T-cell (primary cell): ENCODE measurements around the gene TRAPPC2. TPM values are rescaled to one million over a fixed set of nuclear protein-coding genes. Genes with fewer than 3 reads are reported as not detected.
"Not testable (repeated sequence)": the region's sequence is repeated elsewhere in the genome, so short reads cannot be mapped to it uniquely, and the experiment has no call there.

Source experiments
- ATAC-seq, 4 experiments: fragments of 200-7000 bp in 3 of 4; fragments of 150-1000 bp in 1 of 4; cut with Tn5 transposase; replicated peaks in 1 of 4; 1 replicate in 3 of 4; 2 replicates in 1 of 4; pipeline ENCODE4 v1.10.0; 2021; ENCODE audit warnings: moderate library complexity in 3 of 4, mild to moderate bottlenecking in 2 of 4, moderate number of reproducible peaks in 1 of 4
- CTCF ChIA-PET, 2 donors: fragments of 300-600 bp; sonication (Branson Sonifier 250); formaldehyde crosslinking; loops; one replicate each; lab custom pipeline; 2022; ENCODE audit warnings: antibody characterized with exemption in 2 of 2; lab: Charles Lee
- POLR2A ChIA-PET, 2 donors: fragments of 300-600 bp; sonication (Branson Sonifier 250); formaldehyde crosslinking; loops; one replicate each; lab custom pipeline; 2022; ENCODE audit warnings: antibody characterized with exemption in 2 of 2; lab: Charles Lee
- DNase-seq, 35 experiments: peaks; one replicate each; pipeline versions ENCODE4 v3.0.0 to v3.0.0-alpha.2; 2013 to 2023
- H3K27ac ChIP-seq: one replicate; pipeline ENCODE4 v1.5.1; 2013; ENCODE audit warnings: low read length
- H3K27me3 ChIP-seq, 2 experiments: replicated peaks in 1 of 2; 1 replicate in 1 of 2; 2 replicates in 1 of 2; pipeline versions ENCODE4 v1.6.1 to v1.7.0; 2013; ENCODE audit warnings: low read length in 1 of 2, mixed read lengths in 1 of 2; ENCODE audit not compliant: control insufficient read depth in 2 of 2, insufficient read depth in 2 of 2; ENCODE audit errors: extremely low read depth in 1 of 2
- H3K36me3 ChIP-seq, 2 donors: 1 replicate in 1 of 2; 2 replicates in 1 of 2; pipeline versions ENCODE4 v1.6.1 to v1.7.0; 2013; ENCODE audit warnings: low read length in 1 of 2; ENCODE audit not compliant: control insufficient read depth in 2 of 2, insufficient read depth in 1 of 2; ENCODE audit errors: extremely low read depth in 1 of 2
- H3K4me1 ChIP-seq, 2 experiments: 1 replicate in 1 of 2; 2 replicates in 1 of 2; pipeline versions ENCODE4 v1.6.1 to v1.7.0; 2013; ENCODE audit warnings: low read length in 2 of 2, mixed read lengths in 1 of 2; ENCODE audit not compliant: insufficient read depth in 2 of 2, control insufficient read depth in 1 of 2; ENCODE audit errors: extremely low read depth in 1 of 2
- H3K4me3 ChIP-seq, 2 donors: 1 replicate in 1 of 2; 2 replicates in 1 of 2; pipeline versions ENCODE4 v1.5.1 to v1.7.0; 2013; ENCODE audit warnings: mild to moderate bottlenecking in 2 of 2, low read length in 1 of 2, moderate library complexity in 1 of 2; ENCODE audit not compliant: control insufficient read depth in 1 of 2; ENCODE audit errors: extremely low read depth in 1 of 2
- H3K9me3 ChIP-seq: 2 replicates; pipeline ENCODE4 v1.7.0; 2013
- H3K27ac Mint-ChIP-seq, 2 donors: one replicate each; pipeline ENCODE4 v1.8.0; 2020 to 2021; ENCODE audit warnings: mild to moderate bottlenecking in 2 of 2, mixed read lengths in 2 of 2
- H3K27me3 Mint-ChIP-seq, 2 donors: one replicate each; pipeline ENCODE4 v1.8.0; 2021 to 2022; ENCODE audit warnings: mixed read lengths in 2 of 2
- H3K36me3 Mint-ChIP-seq: one replicate; pipeline ENCODE4 v1.8.0; 2021; ENCODE audit warnings: mixed read lengths
- H3K4me1 Mint-ChIP-seq, 3 donors: one replicate each; pipeline ENCODE4 v1.8.0; 2020 to 2022; ENCODE audit warnings: mixed read lengths in 3 of 3, mild to moderate bottlenecking in 1 of 3
- H3K4me3 Mint-ChIP-seq, 3 donors: one replicate each; pipeline ENCODE4 v1.8.0; 2020 to 2022; ENCODE audit warnings: mild to moderate bottlenecking in 3 of 3, mixed read lengths in 3 of 3, moderate library complexity in 3 of 3
- H3K9me3 Mint-ChIP-seq, 3 donors: one replicate each; pipeline ENCODE4 v1.8.0; 2020 to 2022; ENCODE audit warnings: mixed read lengths in 3 of 3
- WGBS: methylation state at CpG from one replicate; pipeline ENCODE4 v1.1.5; 2013; ENCODE audit warnings: missing lambda C conversion rate; ENCODE audit not compliant: insufficient coverage; 5-methylcytosine and 5-hydroxymethylcytosine counted together
- total RNA-seq, 35 experiments: library from RNA in 6 of 35; stranded (reverse) in 6 of 35; fragments of 120-200 nt in 1 of 35; gene quantifications; one replicate each; pipeline versions ENCODE4 v1.2.1 to v1.2.4 and lab custom pipeline; 2013 to 2026

Gene TRAPPC2
- total RNA-seq, 5 donors from 2014 or later (not counting 1 experiment from before 2014, with no cell fraction given), result 24.8 to 32.9 (median 29.7) TPM

DNA sequence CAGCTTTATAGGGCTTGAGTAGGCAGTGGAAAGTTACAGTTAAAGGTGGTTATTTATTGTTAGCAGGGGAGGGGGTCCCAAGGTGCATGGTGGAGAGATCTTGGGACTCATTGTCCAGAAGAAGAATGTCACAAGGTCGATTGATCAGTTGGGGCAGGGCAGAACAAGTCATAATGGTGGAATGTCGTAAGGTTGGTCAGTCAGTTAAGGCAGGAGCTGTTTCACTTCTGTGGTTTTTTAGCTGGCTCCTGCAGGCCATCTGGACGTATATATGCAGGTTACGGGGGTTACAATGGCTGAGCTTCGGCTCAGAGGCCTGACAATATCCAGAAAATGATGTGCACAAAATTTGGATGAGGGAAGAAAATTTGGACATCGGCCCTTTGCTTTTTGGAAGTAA, 7.3 kb upstream of the TRAPPC2 start:
- POLR2A ChIA-PET, result interaction anchor here (0.5 to 0.7 kb wide), 3 partner anchors 9 to 1982 kb away, joined by 3 to 4 read pairs (median 4); no protein-coding TSS in a partner anchor
- Mint-ChIP-seq H3K4me1 (peaks cover 24 to 46% (median 33%) of the 10 kb centered on the region in 3 donors), H3K36me3 (peaks cover 14% of the 10 kb centered on the region), H3K9me3 (no peaks in the 10 kb centered on the region), H3K4me3 (peak overlapping the region in 1 of 3 donors; percentile 13), H3K27ac (peak overlapping the region; percentile 11 to 89), H3K27me3 (peaks cover 0 to 7% of the 10 kb centered on the region in 2 donors)
- WGBS, result no CpG with 5 or more reads among the region's 6 CpGs
- no peaks in the 10 kb centered on the region for H3K9me3 ChIP-seq
- H3K36me3 ChIP-seq, result peaks cover 0 to 30% of the 10 kb centered on the region in 2 donors
- no peaks in the 10 kb centered on the region for H3K27me3 ChIP-seq
- no peak for ATAC-seq
- peak overlapping the region; percentile 79 for H3K27ac ChIP-seq
- peaks cover 0 to 8% of the 10 kb centered on the region in 2 experiments for H3K4me1 ChIP-seq
- CTCF ChIA-PET, result no interaction called here
- no peak overlapping the region for H3K4me3 ChIP-seq
- no peak for DNase-seq

DNA sequence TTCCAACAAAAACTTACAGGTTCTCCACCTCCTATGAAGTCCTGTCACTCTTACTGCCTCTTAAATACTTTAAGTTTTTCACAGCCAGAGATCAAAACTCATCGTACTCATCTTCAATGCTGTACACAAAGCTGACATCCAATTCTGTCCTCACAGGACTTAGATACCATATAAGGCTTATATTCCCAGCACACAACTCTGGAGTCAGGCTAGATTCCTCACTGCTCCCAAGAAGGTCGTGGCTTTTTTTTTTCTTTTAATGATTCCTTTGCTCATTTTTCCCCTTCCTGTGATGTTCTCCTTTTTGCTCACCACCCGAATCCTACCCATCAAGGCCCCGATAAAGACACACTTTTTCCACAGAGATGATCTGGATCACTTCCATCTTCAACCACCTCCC, 914 bp downstream of the TRAPPC2 start:
- Mint-ChIP-seq H3K9me3 (no peaks in the 10 kb centered on the region), H3K36me3 (peaks cover 32% of the 10 kb centered on the region), H3K27me3 (peaks cover 0 to 7% of the 10 kb centered on the region in 2 donors), H3K4me1 (peaks cover 47 to 75% (median 74%) of the 10 kb centered on the region in 3 donors), H3K4me3 (peak overlapping the region; percentile 83 to 94 (median 89)), H3K27ac (peak overlapping the region; percentile 91 to 98)
- H3K4me1 ChIP-seq, result peaks cover 12 to 15% of the 10 kb centered on the region in 2 experiments
- CTCF ChIA-PET, result interaction anchor here (0.6 to 1.9 kb wide), 4 partner anchors 8 to 64 kb away, joined by 3 to 9 read pairs (median 4); no protein-coding TSS in a partner anchor
- H3K27me3 ChIP-seq, result no peaks in the 10 kb centered on the region
- peaks cover 0 to 8% of the 10 kb centered on the region in 2 donors for H3K36me3 ChIP-seq
- H3K27ac ChIP-seq, result peak overlapping the region; percentile 98
- no peak for DNase-seq
- POLR2A ChIA-PET, result interaction anchor here in 1 of 2 donors (2.0 to 3.0 kb wide), 2 partner anchors 9 to 18 kb away, joined by 8 to 14 read pairs; no protein-coding TSS in a partner anchor
- H3K9me3 ChIP-seq, result no peaks in the 10 kb centered on the region
- WGBS, result 67% methylated on average over 1 of the region's 4 CpGs
- ATAC-seq, result no peak
- H3K4me3 ChIP-seq, result peak overlapping the region in 1 of 2 donors; percentile 92

DNA sequence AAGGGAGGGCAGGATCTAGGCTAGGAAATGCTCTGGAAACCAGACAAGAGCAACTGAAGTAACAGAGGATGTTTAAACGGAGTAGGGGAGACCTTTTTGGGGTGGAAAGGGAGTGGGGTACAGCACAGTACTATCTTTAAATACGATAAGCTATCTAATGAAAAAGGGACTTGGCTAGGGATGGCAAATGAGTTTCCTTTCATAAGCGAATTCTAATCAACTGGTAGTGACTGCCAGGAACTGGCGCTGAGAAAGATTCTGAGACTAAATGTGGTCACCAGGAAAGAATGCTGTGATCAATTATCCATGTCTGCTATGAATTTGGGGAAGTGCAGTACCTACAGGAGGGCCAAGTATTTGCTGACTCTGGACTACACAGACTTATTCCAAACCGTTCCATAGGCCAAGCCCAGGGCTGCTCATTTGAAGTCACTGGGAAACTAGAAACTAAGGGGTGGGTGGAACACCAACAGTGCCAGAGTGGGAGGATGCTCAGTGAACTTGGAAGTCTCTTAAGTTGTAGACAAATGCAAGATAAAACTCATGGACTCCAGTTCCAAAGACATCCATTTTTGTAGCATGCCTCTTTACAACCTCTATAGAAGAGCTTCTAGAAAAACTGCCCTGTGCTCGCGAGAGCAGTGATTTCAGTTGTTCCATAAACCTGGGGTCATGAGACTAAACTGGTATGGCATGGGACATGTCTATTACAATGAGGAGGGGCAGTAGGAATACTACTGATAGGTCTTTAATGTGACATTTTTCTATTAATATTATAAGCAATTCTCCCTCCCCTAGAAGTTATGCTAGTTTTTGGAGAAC, 2.0 kb downstream of the TRAPPC2 start:
- ChIA-PET POLR2A (interaction anchor here in 1 of 2 donors (1.0 kb wide), 1 partner anchor 17 kb away, joined by 6 read pairs; no protein-coding TSS in a partner anchor), CTCF (no interaction called here)
- no peak overlapping the region for H3K4me3 ChIP-seq
- ATAC-seq, result no peak
- H3K4me3 Mint-ChIP-seq, result peak overlapping the region in 2 of 3 donors; percentile 20 to 57
- H3K27ac ChIP-seq, result no peak overlapping the region
- WGBS, result 100% methylated on average over 2 of the region's 7 CpGs
- peaks cover 40% of the 10 kb centered on the region for H3K36me3 Mint-ChIP-seq
- H3K27me3 ChIP-seq, result no peaks in the 10 kb centered on the region
- peak overlapping the region; percentile 70 to 91 for H3K27ac Mint-ChIP-seq
- H3K4me1 ChIP-seq, result peaks cover 12% of the 10 kb centered on the region in 2 experiments
- H3K9me3 Mint-ChIP-seq, result no peaks in the 10 kb centered on the region
- H3K4me1 Mint-ChIP-seq, result peaks cover 51 to 84% (median 80%) of the 10 kb centered on the region in 3 donors
- H3K36me3 ChIP-seq, result peaks cover 0 to 8% of the 10 kb centered on the region in 2 donors
- peaks cover 0 to 7% of the 10 kb centered on the region in 2 donors for H3K27me3 Mint-ChIP-seq
- H3K9me3 ChIP-seq, result no peaks in the 10 kb centered on the region
- DNase-seq, result no peak

DNA sequence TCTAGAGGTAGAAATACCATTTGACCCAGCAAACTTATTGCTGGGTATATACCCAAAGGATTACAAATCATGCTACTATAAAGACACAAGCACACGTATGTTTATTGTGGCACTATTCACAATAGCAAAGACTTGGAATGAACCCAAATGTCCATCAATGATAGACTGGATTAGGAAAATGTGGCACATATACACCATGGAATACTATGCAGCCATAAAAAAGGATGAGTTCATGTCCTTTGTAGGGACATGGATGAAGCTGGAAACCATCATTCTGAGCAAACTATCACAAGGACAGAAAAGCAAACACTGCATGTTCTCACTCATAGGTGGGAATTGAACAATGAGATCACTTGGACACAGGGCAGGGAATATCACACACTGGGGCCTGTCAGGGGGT, 3.9 kb downstream of the TRAPPC2 start:
- H3K4me3 Mint-ChIP-seq, H3K36me3 ChIP-seq, H3K27ac ChIP-seq, H3K4me3 ChIP-seq, H3K27ac Mint-ChIP-seq, H3K27me3 ChIP-seq, ATAC-seq, H3K27me3 Mint-ChIP-seq, H3K9me3 ChIP-seq, CTCF ChIA-PET, POLR2A ChIA-PET, H3K9me3 Mint-ChIP-seq, DNase-seq: not testable (repeated sequence)
- Mint-ChIP-seq H3K4me1 (peaks cover 58 to 87% (median 84%) of the 10 kb centered on the region in 3 donors), H3K36me3 (peaks cover 54% of the 10 kb centered on the region)
- no CpG with 5 or more reads among the region's 1 CpG for WGBS
- peaks cover 9 to 11% of the 10 kb centered on the region in 2 experiments for H3K4me1 ChIP-seq

DNA sequence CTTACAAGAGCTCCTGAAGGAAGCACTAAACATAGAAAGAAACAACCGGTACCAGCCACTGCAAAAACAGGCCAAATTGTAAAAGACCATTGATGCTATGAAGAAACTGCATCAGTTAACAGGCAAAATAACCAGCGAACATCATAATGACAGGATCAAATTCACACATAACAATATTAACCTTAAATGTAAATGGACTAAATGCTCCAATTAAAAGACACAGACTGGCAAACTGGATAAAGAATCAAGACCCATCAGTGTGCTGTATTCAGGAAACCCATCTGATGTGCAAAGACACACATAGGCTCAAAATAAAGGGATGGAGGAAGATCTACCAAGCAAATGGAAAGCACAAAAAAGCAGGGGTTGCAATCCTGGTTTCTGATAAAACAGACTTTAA, 7.8 kb downstream of the TRAPPC2 start:
- H3K4me3 ChIP-seq, H3K36me3 ChIP-seq, ATAC-seq, H3K27me3 Mint-ChIP-seq, DNase-seq, POLR2A ChIA-PET, H3K27ac ChIP-seq, H3K9me3 ChIP-seq, H3K27me3 ChIP-seq, H3K4me3 Mint-ChIP-seq, H3K9me3 Mint-ChIP-seq: not testable (repeated sequence)
- Mint-ChIP-seq H3K27ac (peak overlapping the region; percentile 83 to 91), H3K36me3 (peaks cover 63% of the 10 kb centered on the region), H3K4me1 (peaks cover 48 to 86% (median 85%) of the 10 kb centered on the region in 3 donors)
- no CpG with 5 or more reads among the region's 2 CpGs for WGBS
- peaks cover 0 to 22% of the 10 kb centered on the region in 2 experiments for H3K4me1 ChIP-seq
- CTCF ChIA-PET, result interaction anchor here in 1 of 2 donors (2.0 kb wide), 1 partner anchor 7 kb away, joined by 9 read pairs; the partner anchor contains the start of genes OFD1 and TRAPPC2

DNA sequence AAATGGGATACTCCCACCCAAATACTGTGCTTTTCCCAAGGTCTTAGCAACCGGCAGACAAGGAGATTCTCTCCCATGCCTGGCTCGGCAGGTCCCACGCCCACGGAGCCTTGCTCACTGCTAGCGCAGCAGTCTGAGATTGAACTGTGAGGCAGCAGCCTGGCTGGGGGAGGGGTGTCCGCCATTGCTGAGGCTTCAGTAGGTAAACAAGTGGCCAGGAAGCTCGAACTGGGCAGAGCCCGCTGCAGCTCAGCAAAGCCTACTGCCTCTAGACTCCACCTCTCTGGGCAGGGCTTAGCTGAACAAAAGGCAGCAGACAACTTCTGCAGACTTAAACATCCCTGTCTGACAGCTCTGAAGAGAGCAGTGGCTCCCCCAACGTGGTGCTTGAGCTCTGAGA, 9.5 kb downstream of the TRAPPC2 start:
- Mint-ChIP-seq H3K36me3 (peaks cover 55% of the 10 kb centered on the region), H3K4me1 (peaks cover 56 to 81% (median 77%) of the 10 kb centered on the region in 3 donors), H3K4me3 (peak overlapping the region; percentile 53 to 59 (median 54)), H3K27ac (peak overlapping the region; percentile 83 to 91)
- not testable (repeated sequence) for H3K36me3 ChIP-seq, H3K4me3 ChIP-seq, H3K9me3 Mint-ChIP-seq, H3K27me3 Mint-ChIP-seq, H3K27me3 ChIP-seq, H3K9me3 ChIP-seq, H3K27ac ChIP-seq
- 0% methylated on average over 2 of the region's 9 CpGs for WGBS
- peaks cover 0 to 22% of the 10 kb centered on the region in 2 experiments for H3K4me1 ChIP-seq
- ChIA-PET CTCF (interaction anchor here (1.3 to 2.0 kb wide), 2 partner anchors 9 to 26 kb away, joined by 4 to 9 read pairs; partner anchors contain the start of genes OFD1 (in 1 of the 2) and TRAPPC2 (in 1 of the 2)), POLR2A (interaction anchor here (0.9 to 2.3 kb wide), 3 partner anchors 8 to 10 kb away, joined by 3 to 8 read pairs (median 3); partner anchors contain the start of genes OFD1 (in 2 of the 2) and TRAPPC2 (in 2 of the 2))
- DNase-seq, result peak; percentile 16 to 76 (median 58)
- ATAC-seq, result peak; percentile 48 to 84 (median 72)
